ENCODE data around the gene TEX19.

TEX19 gene, protein sequence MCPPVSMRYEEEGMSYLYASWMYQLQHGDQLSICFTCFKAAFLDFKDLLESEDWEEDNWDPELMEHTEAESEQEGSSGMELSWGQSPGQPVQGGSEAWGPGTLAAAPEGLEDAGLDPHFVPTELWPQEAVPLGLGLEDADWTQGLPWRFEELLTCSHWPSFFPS
- 0 to 0.59 (median 0.18) reads per million in 9 experiments for total RNA-seq

DNA sequence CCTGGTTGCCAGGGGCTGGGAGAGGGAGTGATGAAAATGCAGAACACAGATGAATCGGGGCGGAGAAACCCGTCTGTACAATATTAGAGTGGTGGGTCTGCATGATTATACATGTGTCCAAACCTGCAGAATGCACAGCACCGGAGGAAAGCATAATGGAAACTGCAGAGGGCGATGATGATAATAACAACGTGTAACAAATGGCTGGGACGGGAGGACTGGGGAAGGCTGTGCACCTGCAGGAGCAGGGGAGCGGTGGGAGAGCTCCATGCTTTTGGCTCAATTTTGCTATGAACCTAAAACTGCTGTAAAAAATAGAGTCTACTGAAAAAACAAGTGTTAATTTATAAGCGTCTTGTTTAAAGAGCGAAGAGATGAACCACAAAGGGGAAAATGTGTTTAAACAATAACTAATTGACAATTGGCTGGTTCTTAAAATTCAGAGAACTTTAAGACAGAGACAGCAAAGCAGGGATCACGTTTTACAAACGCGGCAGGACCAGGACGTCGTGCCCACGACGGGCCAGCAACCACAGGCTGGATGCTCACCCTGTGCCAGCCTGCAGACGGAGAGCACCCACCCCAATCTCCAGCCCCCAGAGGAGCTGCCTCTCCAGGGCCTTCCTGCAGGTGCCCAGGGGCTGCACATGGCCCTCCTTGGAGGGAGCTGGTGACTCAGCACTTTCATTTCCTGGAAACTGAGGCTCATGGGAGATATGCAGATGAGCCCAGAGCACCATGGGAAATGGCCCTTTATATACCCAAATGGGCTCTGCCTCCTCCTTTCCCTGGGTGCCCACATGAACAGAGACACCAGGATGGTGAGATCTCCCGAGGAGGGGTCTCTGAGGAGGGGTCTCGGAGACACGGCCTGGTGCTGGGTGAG, at the start of gene TEX19:
Gene TEX19, plus strand, starts transcription at position 783 of the 886 bp plus-strand sequence. CDS start 2,904 bp downstream, outside the sequence.
- DNase-seq (no peak), ATAC-seq (replicated peaks) (no peak)
- Mint-ChIP-seq H3K27ac (no peak within 1 kb of the TSS), H3K27me3 (peaks cover 17 to 36% of the 10 kb centered on the region in 2 donors), H3K9me3 (no peaks in the 10 kb centered on the region), H3K4me3 (no peak within 1 kb of the TSS), H3K36me3 (ENCODE audit: insufficient read depth) (no peaks in the 10 kb centered on the region), H3K4me1 (ENCODE audit: low read depth in 2 of 2) (peaks cover 0 to 5% of the 10 kb centered on the region in 2 donors)

DNA sequence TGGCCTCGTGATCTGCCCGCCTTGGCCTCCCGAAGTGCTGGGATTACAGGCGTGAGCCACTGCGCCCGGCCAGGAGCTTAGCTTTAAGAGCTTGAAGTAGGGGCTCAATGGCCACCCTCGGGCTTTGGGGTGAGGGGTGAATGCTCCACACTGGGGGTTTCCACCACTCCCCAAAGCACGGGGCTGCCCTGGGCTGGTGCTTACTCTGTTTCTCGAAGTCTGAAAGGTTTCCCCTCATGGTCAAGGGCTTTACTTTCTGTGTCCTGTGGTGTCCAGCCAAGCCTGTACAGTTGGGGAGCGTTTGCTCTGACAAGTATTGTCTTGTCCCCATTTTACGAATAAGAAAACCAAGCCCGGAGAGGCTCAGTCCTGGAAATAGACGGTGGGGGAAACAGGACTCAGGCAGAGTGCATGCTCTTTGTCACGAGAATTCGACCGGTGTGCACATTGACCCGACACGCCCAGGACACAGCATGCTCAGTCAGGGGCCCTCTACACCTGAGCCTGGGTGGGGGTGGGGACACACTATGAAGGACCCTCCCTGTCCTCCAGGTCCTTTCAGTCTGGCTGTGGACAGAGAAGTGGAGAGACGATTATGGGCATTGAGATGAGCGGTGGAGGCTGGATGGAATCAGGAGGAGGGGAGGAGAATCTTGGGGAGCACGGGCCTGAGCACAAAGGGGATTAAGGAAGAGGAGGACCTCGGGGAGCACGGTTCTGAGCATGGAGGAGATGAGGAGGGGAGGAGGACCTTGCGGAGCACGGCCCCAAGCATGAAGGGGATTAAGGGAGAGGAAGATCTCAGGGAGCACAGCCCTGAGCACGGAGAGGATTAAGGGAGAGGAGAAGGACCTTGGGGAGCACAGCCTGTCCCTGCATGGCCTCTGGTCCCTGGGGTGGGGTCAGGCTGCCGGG, 49.1 kb upstream of the TEX19 start:
- H3K36me3 Mint-ChIP-seq (ENCODE audit: insufficient read depth): peaks cover 16% of the 10 kb centered on the region
- H3K9me3 Mint-ChIP-seq: no peaks in the 10 kb centered on the region
- H3K27me3 Mint-ChIP-seq: no peaks in the 10 kb centered on the region
- no peak overlapping the region for H3K4me3 Mint-ChIP-seq
- H3K27ac Mint-ChIP-seq: no peak overlapping the region
- H3K4me1 Mint-ChIP-seq (ENCODE audit: low read depth in 2 of 2): peaks cover 9 to 19% of the 10 kb centered on the region in 2 donors
- ATAC-seq (replicated peaks) (no peak), DNase-seq (no peak)

DNA sequence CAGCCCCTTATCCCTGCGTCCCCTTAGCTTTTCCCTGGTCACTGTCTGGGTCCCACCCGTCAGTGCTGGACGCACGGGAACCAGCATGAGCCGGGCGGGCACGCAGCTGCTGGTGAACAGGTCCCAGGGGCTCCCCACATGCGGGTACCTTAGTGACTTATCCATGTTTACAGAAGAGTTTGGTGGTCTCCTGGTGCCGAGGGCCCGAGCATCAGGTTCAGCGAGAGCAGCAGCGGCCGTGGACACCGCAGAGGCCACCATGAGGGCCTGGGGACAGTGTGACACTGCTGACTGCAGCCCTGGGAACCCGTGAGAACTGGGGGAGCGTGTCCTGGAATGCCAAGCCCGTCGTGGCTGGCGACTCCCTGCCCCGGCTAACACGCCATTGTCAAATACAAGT, 48.2 kb upstream of the TEX19 start:
- H3K9me3 Mint-ChIP-seq: no peaks in the 10 kb centered on the region
- peaks cover 16% of the 10 kb centered on the region for H3K36me3 Mint-ChIP-seq (ENCODE audit: insufficient read depth)
- DNase-seq (no peak), ATAC-seq (replicated peaks) (no peak)
- H3K27ac Mint-ChIP-seq: no peak overlapping the region
- peak overlapping the region in 1 of 2 donors; percentile 25 for H3K4me3 Mint-ChIP-seq
- peaks cover 14 to 17% of the 10 kb centered on the region in 2 donors for H3K4me1 Mint-ChIP-seq (ENCODE audit: low read depth in 2 of 2)
- no peaks in the 10 kb centered on the region for H3K27me3 Mint-ChIP-seq

DNA sequence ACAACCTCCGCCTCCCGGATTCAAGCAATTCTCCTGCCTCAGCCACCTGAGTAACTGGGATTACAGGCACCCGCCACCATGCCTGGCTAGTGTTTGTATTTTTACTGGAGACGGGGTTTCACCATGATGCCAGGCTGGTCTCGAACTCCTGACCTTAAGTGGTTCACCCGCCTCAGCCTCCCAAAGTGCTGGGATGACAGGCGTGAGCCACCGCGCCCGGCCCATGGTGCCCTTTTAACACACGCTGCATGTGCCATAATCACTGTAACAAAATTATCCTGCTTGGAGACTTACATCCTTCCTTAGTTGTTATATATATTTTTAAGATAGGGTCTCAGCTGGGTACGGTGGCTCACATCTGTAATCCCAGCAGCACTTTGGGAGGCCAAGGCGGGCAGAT, 47.1 kb upstream of the TEX19 start:
- no peak for DNase-seq
- no peak overlapping the region for H3K27ac Mint-ChIP-seq
- peaks cover 9 to 19% of the 10 kb centered on the region in 2 donors for H3K4me1 Mint-ChIP-seq (ENCODE audit: low read depth in 2 of 2)
- H3K36me3 Mint-ChIP-seq (ENCODE audit: insufficient read depth): peaks cover 20% of the 10 kb centered on the region
- H3K9me3 Mint-ChIP-seq: no peaks in the 10 kb centered on the region
- H3K27me3 Mint-ChIP-seq: no peaks in the 10 kb centered on the region
- no peak overlapping the region for H3K4me3 Mint-ChIP-seq
- ATAC-seq (replicated peaks): no peak

DNA sequence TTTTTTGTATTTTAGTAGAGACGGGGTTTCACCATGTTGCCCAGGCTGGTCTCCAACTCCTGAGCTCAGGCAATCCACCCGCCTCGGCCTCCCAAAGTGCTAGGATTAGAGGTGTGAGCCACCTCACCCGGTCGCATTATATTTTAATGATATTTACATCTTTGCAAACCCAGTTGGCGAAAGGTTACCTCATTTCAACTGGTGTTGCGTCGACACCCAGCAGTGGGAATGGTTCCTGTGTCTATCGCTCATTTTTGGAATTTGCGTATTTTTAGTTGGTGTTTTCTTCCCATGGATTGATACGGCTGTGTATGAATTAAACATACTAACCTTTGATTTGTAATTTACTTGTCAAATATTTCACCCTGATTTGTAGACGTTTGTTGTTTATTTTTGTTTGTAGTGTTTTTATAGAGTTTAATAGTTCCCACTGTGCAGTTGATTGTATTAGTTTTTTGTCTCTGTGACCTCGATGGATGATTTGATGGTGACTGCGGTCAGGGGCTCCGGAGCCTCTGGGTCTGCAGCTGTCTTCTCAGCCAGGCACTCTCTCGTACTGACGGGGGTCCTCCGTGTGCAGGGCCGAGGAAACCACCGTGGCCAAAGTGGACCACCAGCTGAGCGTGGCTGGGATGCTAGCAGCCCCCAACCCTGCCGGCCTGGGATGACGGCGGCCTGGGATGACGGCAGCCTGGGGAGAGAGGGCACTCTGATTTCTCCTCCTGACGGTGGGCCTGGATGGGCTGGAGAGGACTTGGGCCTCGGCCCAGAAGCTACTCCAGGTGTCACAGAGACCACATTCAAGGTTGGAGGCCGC, 45.6 kb upstream of the TEX19 start:
- peaks cover 24% of the 10 kb centered on the region for H3K36me3 Mint-ChIP-seq (ENCODE audit: insufficient read depth)
- H3K4me1 Mint-ChIP-seq (ENCODE audit: low read depth in 2 of 2): peaks cover 12 to 22% of the 10 kb centered on the region in 2 donors
- H3K9me3 Mint-ChIP-seq: no peaks in the 10 kb centered on the region
- H3K27me3 Mint-ChIP-seq: no peaks in the 10 kb centered on the region
- H3K4me3 Mint-ChIP-seq: peak overlapping the region; percentile 27 to 67
- H3K27ac Mint-ChIP-seq: peak overlapping the region; percentile 35 to 77
- no peak for ATAC-seq (replicated peaks)
- DNase-seq: no peak

DNA sequence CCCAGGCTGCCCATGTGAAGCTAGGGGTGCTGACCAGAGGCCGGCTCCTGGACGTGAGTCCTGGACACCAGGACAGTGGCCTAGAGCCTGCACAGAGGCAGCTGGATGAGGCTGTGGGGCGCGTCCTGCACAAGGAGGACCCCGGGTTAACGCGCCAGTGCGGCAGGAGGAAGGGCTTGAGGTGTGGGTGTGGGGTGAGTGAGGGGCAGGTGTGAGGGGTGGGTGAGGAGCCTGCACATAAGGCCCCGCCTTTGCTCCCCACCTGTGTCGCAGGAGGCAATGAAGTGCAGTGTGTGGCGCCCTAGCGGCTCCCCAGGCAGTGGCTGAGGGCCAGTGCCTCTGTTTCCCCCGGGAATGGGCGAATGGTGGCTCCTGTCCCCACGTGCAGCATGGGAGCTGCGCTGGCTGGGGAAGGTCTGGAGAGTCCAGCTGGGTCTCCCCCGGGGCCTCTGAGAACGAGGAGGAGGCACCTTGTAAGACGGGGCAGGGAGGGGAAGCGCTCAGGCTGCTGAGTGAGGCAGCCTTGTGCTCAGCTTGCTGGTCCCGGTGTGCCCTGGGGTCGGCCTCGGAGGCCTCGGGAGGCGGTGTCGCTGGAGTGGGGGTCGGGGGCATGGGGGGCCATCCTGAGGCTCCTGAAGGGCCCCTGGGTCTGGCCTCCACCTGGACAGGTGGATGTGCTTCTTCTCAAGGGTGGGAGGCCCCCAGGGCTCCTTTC, 44.9 kb upstream of the TEX19 start:
- H3K27ac Mint-ChIP-seq: peak overlapping the region in 1 of 2 donors; percentile 77
- no peak for ATAC-seq (replicated peaks)

DNA sequence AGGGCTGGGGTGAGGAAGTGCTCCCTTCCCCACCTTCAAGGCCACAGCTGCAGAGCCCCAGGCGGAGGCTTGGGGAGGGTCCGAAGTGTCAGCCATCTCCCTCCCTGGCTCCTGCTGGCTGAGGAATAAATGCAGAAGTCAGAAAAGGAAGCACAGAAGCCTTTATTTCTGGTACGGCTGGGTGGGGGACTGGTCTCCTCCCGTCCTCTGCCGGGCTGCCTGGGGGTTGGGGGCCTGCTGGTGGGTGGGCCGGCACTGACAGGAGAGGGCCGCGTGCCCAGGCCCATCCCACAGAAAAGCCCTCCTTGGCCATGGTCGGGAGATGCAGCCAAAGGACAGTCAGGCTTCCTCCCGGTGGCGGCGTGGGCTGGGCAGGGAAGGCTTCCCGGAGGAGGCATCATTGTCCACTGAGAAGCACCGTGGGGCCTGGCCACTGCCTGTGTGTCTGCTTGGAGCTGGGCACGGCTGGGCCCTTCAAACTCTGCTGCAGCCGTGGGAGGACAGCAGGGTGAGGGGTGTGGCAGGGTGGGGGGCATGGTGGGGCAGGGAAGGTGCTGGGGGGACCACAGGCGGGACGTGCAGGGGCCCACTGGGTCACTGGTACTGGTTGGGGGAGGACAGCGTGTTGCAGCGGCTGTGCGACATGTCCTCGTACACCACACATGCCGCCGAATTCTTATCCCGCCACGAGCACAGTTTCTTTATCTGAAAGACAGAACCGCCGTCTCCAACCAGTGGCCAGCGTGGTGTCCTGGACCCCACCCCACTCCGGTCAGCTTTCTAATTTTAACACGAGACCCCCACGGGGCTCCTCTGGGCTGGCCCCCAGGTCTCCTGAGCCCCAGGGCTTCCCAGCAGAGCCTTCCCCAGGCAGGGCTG, 44.1 kb upstream of the TEX19 start:
- H3K27ac Mint-ChIP-seq: no peak overlapping the region
- H3K27me3 Mint-ChIP-seq: no peaks in the 10 kb centered on the region
- no peaks in the 10 kb centered on the region for H3K9me3 Mint-ChIP-seq
- DNase-seq (no peak), ATAC-seq (replicated peaks) (no peak)
- peaks cover 26% of the 10 kb centered on the region for H3K36me3 Mint-ChIP-seq (ENCODE audit: insufficient read depth)
- H3K4me3 Mint-ChIP-seq: peak overlapping the region; percentile 29 to 91
- H3K4me1 Mint-ChIP-seq (ENCODE audit: low read depth in 2 of 2): peaks cover 12 to 20% of the 10 kb centered on the region in 2 donors

More for the DNA sequence above, 44.9 kb upstream of the TEX19 start:
- H3K4me3 Mint-ChIP-seq: peak overlapping the region; percentile 27 to 67
- peaks cover 12 to 22% of the 10 kb centered on the region in 2 donors for H3K4me1 Mint-ChIP-seq (ENCODE audit: low read depth in 2 of 2)
- no peaks in the 10 kb centered on the region for H3K9me3 Mint-ChIP-seq
- DNase-seq: no peak
- H3K36me3 Mint-ChIP-seq (ENCODE audit: insufficient read depth): peaks cover 24% of the 10 kb centered on the region
- H3K27me3 Mint-ChIP-seq: no peaks in the 10 kb centered on the region

DNA sequence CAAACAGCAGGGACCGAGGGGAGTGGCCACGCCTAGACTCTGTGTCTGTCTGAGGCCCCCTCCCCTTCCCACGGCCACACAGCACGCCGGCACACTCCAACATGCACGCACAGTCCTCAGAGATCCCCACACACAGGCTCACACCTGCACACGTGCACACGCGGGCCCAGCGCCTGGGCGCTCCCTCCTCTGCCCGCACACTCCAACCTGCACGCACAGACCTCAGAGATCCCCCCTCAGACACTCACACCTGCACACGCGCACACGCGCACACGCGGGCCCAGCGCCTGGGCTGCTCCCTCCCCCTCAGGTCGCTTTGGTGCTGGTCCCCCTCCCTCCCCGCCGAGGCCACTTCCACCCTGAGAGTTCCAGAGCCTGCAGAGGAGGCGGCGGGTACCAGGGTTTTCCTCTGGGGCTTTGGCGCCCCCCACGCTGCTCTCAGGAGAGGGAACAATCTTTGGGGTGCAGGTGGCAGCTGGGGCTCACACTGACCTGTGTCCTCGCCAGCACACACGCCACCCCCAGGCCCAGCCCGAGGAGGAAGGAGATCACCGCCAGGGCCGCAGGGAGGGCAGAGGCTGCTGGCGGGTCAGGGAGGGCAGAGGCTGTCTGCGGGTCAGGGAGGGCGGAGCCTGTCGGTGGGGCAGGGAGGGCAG, 43.2 kb upstream of the TEX19 start:
- H3K36me3 Mint-ChIP-seq (ENCODE audit: insufficient read depth): peaks cover 32% of the 10 kb centered on the region
- no peaks in the 10 kb centered on the region for H3K27me3 Mint-ChIP-seq
- ATAC-seq (replicated peaks): peak; percentile 47
- H3K9me3 Mint-ChIP-seq: no peaks in the 10 kb centered on the region
- H3K4me3 Mint-ChIP-seq: peak overlapping the region in 1 of 2 donors; percentile 91
- peak in 1 of 3 experiments; percentile 25 for DNase-seq
- H3K27ac Mint-ChIP-seq: no peak overlapping the region
- peaks cover 12 to 18% of the 10 kb centered on the region in 2 donors for H3K4me1 Mint-ChIP-seq (ENCODE audit: low read depth in 2 of 2)

DNA sequence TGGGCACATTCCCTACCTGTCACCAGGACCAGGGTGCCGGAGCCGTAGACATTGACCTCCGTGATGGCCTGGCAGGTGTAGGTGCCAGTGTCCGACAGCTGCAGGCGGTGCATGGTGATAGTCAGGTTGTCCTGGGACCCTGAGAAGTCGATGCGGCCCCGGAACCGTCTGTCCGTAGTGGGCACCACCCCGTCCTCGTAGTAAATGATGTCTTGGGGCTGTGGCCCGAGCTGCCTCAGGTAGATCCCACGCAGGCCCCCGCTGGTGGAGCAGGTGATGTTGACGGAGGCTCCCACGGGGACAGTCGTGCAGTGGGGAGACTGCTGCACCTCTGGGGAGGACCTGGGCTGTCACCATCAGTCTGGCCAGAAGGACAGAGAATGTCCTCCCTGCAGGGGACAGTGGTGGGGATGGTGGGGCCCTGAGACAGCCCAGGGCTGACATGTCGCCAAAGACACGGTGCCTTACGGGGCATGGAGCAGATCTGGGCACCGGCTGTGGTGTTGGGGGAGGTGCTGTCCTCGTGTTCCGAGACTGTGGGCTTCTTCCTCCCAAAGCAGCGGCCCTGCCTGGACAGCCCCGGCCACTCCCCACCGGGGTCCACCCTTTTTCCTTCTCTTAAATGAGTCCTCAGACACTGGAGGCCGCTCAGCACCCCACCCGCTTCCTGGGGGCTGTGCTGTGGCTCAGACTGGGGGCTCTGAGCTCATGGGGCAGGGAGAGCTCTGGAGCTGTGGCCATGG, 42.2 kb upstream of the TEX19 start:
- Mint-ChIP-seq H3K9me3 (no peaks in the 10 kb centered on the region), H3K27ac (no peak overlapping the region), H3K4me3 (peak overlapping the region in 1 of 2 donors; percentile 91), H3K36me3 (ENCODE audit: insufficient read depth) (peaks cover 32% of the 10 kb centered on the region), H3K27me3 (no peaks in the 10 kb centered on the region), H3K4me1 (ENCODE audit: low read depth in 2 of 2) (peaks cover 15 to 21% of the 10 kb centered on the region in 2 donors)
- peak; percentile 18 for ATAC-seq (replicated peaks)
- no peak for DNase-seq

DNA sequence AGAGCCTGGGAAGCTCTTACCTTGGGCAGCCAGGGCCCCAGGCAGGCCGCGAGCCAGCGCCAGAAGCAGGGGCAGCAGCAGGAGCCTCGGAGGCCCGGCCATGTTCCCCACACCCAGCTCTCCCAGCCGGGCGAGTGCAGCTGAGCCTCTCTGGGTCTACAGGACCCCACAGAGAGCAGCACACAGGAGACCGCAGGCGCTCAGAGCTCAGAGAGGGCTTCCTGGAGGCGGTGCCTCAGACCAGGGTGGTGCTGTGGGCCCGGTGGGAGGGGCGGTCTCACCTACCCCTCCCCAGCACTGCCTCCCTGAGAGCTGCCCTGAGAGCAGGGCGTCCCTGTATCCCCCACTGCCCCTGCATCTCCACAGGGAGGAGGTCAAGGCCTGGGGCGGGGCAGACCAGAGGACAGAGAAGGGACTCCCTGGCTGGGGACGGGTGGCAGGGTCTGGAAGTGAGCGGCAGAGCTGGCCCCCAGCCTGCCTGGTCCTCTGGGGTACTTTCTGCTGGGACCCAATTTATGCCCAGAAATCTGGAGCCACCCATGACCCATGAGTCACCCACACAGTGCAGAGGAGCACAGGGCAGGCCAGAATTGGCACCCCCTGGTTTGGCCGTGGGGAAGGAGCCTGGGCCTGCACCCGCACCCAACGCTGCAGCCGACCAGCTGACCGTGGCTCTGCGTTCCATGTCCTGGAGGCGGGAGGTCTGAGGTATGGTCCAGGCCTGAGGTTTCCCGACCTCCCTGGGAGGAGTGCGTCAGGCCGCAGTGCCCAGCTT, 41.5 kb upstream of the TEX19 start, which contains the start of gene CD7:
Gene CD7, minus strand, starts transcription at position 215 of the 775 bp plus-strand sequence. Its CDS starts 113 bp downstream, at position 102.
- H3K4me3 Mint-ChIP-seq: peak within 1 kb of the TSS in 1 of 2 donors; percentile 91
- H3K36me3 Mint-ChIP-seq (ENCODE audit: insufficient read depth): peaks cover 33% of the 10 kb centered on the region
- H3K27me3 Mint-ChIP-seq: no peaks in the 10 kb centered on the region
- ATAC-seq (replicated peaks) (peak; percentile 78), DNase-seq (peak; percentile 50 to 58 (median 54))
- no peak within 1 kb of the TSS for H3K27ac Mint-ChIP-seq
- peaks cover 15 to 21% of the 10 kb centered on the region in 2 donors for H3K4me1 Mint-ChIP-seq (ENCODE audit: low read depth in 2 of 2)
- no peaks in the 10 kb centered on the region for H3K9me3 Mint-ChIP-seq

Measured in effector memory CD8-positive, alpha-beta T cell (primary cell).